Measurements from ENCODE around the gene ABCD1. TPM values are rescaled to one million over a fixed set of nuclear protein-coding genes. Genes with fewer than 3 reads are reported as not detected.

The ABCD1 gene
- total and polyA plus RNA-seq, 9 of the 15 experiments (the other 6 are each of a cell fraction or from before 2014, with no cell fraction given) = 0.07 to 6.9 (median 2.2) TPM

GRCh38 chrX:153766098-153766817, 41.6 kb downstream of the ABCD1 start (continued):
- no peak for TF ChIP-seq EWSR1 (IDR thresholded peaks at IDR 0.05; ENCODE audit: borderline replicate concordance, low read depth, partially characterized antibody)
- TF ChIP-seq ZNF584 (CRISPR knock-in tag; IDR thresholded peaks at IDR 0.05; ENCODE audit: low read depth) = no peak
- no peak for TF ChIP-seq E2F8 (IDR thresholded peaks at IDR 0.05; ENCODE audit: low read depth, partially characterized antibody)
- TF ChIP-seq MAX (CRISPR knock-in tag; IDR thresholded peaks at IDR 0.05) = no peak
- peak; percentile 99 for TF ChIP-seq ZBTB7A (IDR thresholded peaks at IDR 0.05; ENCODE audit: borderline replicate concordance, control insufficient read depth, low read depth, low read length)
- TF ChIP-seq PRDM10 (IDR thresholded peaks at IDR 0.05; ENCODE audit: partially characterized antibody) = no peak
- no peak for TF ChIP-seq PYGO2 (tag; IDR thresholded peaks at IDR 0.05)
- TF ChIP-seq CCNT2 (IDR thresholded peaks at IDR 0.05; ENCODE audit: borderline replicate concordance, extremely low read depth, insufficient read length, low read depth, low read length) = no peak
- no peak for TF ChIP-seq ZNF175 (CRISPR knock-in tag; IDR thresholded peaks at IDR 0.05; ENCODE audit: low read depth)
- TF ChIP-seq KLF6 (CRISPR knock-in tag; IDR thresholded peaks at IDR 0.05; ENCODE audit: borderline replicate concordance) = no peak
- no peak for TF ChIP-seq KLF13 (tag; IDR thresholded peaks at IDR 0.05; ENCODE audit: borderline replicate concordance, low read depth)
- no peak for TF ChIP-seq NONO (IDR thresholded peaks at IDR 0.05; ENCODE audit: low read depth in 2 of 2, low read length in 1 of 2)
- no peak for TF ChIP-seq SREBF1 (IDR thresholded peaks at IDR 0.05; ENCODE audit: borderline replicate concordance, low read depth, low read length)
- TF ChIP-seq ZNF695 (CRISPR knock-in tag; IDR thresholded peaks at IDR 0.05) = no peak
- no peak for TF ChIP-seq ESRRB (CRISPR knock-in tag; IDR thresholded peaks at IDR 0.05; ENCODE audit: borderline replicate concordance)
- TF ChIP-seq MED1 (CRISPR knock-in tag; IDR thresholded peaks at IDR 0.05; ENCODE audit: borderline replicate concordance) = no peak
- TF ChIP-seq ERF (CRISPR knock-in tag; IDR thresholded peaks at IDR 0.05) = no peak
- TF ChIP-seq POLR2AphosphoS5 (IDR thresholded peaks at IDR 0.05; ENCODE audit: control insufficient read depth, insufficient read depth, low read depth, low read length) = peak; percentile 66
- peak in 1 of 2 experiments; percentile 18; a peak in 1 of 4 replicates for TF ChIP-seq RAD21 (CRISPR knock-in tag; conservative IDR thresholded peaks at IDR 0.05 in 1 of 2, IDR thresholded peaks at IDR 0.05 in 1 of 2)
